Kidney epithelial cell (primary cell): Measurements from ENCODE around the gene RGS17. TPM values are rescaled to one million over a fixed set of nuclear protein-coding genes. Genes with fewer than 3 reads are reported as not detected.
"Not testable (repeated sequence)": the region's sequence is repeated elsewhere in the genome, so short reads cannot be mapped to it uniquely, and the experiment has no call there.

Source experiments
- DNase-seq: peaks from one replicate; pipeline ENCODE4 v3.0.0-alpha.2; 2010; ENCODE audit warnings: low read depth
- H3K27me3 ChIP-seq: 2 replicates; pipeline ENCODE4 v1.6.0; 2011; ENCODE audit warnings: low read length; ENCODE audit not compliant: control insufficient read depth, insufficient read depth
- H3K36me3 ChIP-seq: 2 replicates; pipeline ENCODE4 v1.5.1; 2011; ENCODE audit warnings: low read length; ENCODE audit not compliant: control insufficient read depth, insufficient read depth
- H3K4me3 ChIP-seq: 2 replicates; pipeline ENCODE4 v1.5.1; 2011; ENCODE audit warnings: low read depth, mild to moderate bottlenecking, control low read depth, low read length
- total RNA-seq: library from RNA; depleted of rRNA; stranded (reverse); fragments of >200 nt; gene quantifications from 2 replicates; pipeline ENCODE4 v1.2.3, GENCODE V29; 2015
- TF ChIP-seq, protein P1 (sequence below): IDR thresholded peaks from 2 replicates; pipeline ENCODE4 v1.5.1; 2011; ENCODE audit warnings: mild to moderate bottlenecking, moderate library complexity, low read length, control low read depth, inconsistent platforms; ENCODE audit not compliant: insufficient read depth, poor library complexity, severe bottlenecking

Gene RGS17
- total RNA-seq, 1 donor from 2014 or later: 11.2 TPM

DNA sequence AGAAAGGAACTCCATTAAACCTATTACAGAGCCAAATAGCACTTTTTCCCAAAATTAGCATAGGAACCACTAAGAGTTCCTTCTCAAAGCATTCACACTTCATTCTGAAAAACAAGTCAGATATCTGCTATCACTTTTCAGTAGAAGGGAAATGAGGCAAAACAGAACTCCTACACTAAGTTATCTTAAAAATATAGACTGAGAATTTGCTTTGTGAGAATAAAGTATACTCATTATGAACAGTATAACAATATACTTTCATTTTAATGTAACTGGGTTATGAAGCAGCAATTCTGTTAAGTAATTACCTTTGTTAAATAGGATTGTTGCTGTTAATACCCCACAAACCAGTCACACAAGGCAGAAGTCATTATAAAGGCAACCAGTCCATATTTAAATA, 137.2 kb downstream of the RGS17 start:
- Histone ChIP-seq H3K36me3 (no peaks in the 10 kb centered on the region), H3K27me3 (no peaks in the 10 kb centered on the region), H3K4me3 (no peak overlapping the region)
- no peak for DNase-seq
- TF ChIP-seq, protein P1, sequence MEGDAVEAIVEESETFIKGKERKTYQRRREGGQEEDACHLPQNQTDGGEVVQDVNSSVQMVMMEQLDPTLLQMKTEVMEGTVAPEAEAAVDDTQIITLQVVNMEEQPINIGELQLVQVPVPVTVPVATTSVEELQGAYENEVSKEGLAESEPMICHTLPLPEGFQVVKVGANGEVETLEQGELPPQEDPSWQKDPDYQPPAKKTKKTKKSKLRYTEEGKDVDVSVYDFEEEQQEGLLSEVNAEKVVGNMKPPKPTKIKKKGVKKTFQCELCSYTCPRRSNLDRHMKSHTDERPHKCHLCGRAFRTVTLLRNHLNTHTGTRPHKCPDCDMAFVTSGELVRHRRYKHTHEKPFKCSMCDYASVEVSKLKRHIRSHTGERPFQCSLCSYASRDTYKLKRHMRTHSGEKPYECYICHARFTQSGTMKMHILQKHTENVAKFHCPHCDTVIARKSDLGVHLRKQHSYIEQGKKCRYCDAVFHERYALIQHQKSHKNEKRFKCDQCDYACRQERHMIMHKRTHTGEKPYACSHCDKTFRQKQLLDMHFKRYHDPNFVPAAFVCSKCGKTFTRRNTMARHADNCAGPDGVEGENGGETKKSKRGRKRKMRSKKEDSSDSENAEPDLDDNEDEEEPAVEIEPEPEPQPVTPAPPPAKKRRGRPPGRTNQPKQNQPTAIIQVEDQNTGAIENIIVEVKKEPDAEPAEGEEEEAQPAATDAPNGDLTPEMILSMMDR: no peak

DNA sequence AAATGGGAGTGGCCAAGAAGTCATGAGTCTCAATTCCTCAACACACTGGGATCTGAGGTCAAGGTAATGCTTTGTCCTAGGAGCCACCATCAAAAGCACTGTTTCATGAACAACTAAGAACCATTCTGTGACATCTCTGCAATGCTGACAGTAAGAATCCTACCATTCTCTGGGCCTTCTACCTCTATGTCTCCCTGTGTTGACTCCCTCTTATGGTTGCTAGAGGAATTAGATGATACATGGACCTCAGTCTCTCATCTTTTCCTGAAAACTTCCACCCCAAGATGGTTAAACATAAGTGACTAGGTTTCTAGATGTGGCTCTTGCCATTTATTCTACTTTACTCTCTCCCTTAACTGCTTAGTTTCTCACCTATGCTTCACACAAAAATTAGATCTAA, 137.7 kb downstream of the RGS17 start:
- Histone ChIP-seq H3K27me3 (no peaks in the 10 kb centered on the region), H3K4me3 (no peak overlapping the region), H3K36me3 (no peaks in the 10 kb centered on the region)
- TF ChIP-seq, protein P1: peak; percentile 10
- no peak for DNase-seq

DNA sequence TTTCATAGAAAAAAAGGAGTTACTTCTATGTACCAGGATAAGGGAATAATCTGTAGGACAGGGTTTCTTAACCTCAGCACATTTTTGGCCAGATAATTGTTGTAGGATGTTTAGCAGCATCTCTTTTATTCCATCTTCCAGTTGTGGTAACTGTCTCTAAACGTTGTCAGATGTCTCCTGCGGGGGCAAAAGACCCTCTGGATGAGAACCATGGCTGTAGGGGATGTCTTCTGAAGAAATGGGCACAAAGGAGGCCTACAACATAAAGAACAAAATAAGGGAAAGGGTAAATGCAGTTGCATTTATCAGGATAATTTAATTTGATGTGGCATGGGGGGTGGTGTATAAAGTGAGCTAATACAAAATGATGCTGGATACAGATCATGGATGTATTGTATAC, 144.1 kb downstream of the RGS17 start:
- TF ChIP-seq, protein P1: no peak
- no peaks in the 10 kb centered on the region for H3K36me3 ChIP-seq
- no peaks in the 10 kb centered on the region for H3K27me3 ChIP-seq
- no peak for DNase-seq
- no peak overlapping the region for H3K4me3 ChIP-seq

DNA sequence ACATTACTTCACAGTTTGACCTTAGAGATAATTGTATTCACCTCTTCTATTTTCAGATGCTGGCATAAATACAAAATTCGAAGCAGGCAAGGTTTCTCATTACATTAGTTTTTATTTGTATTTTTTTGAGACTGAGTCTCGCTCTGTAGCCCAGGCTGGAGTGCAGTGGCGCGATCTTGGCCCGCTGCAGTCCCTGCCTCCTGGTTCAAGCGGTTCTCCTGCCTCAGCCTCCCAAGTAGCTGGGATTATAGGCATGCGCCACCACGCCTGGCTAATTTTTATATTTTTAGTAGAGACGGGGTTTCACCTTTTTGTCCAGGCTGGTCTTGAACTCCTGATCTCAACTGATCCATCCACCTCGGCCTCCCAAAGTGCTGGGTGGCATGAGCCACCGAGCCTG, 145.8 kb downstream of the RGS17 start:
- not testable (repeated sequence) for DNase-seq, H3K27me3 ChIP-seq, H3K4me3 ChIP-seq, H3K36me3 ChIP-seq

DNA sequence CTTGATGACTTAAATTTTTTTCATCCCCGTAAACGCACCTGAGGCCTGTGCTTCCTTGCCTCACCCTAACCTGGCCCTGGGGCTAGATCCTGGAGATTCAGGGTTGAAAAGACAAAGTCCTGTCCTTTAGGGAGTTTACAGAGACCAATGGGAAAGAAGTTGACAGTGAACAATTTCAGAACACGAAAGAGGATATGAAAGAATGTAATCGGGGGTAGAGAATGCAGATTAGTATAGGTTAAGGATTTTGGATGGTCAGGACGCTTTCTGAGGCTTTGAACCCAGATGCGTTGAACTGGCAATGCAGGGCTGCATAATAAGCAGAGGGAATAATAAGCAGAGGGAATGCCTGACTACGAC, 146.6 kb downstream of the RGS17 start:
- Histone ChIP-seq H3K4me3 (peak overlapping the region; percentile 79), H3K36me3 (no peaks in the 10 kb centered on the region), H3K27me3 (no peaks in the 10 kb centered on the region)
- DNase-seq: no peak
- TF ChIP-seq, protein P1: no peak

DNA sequence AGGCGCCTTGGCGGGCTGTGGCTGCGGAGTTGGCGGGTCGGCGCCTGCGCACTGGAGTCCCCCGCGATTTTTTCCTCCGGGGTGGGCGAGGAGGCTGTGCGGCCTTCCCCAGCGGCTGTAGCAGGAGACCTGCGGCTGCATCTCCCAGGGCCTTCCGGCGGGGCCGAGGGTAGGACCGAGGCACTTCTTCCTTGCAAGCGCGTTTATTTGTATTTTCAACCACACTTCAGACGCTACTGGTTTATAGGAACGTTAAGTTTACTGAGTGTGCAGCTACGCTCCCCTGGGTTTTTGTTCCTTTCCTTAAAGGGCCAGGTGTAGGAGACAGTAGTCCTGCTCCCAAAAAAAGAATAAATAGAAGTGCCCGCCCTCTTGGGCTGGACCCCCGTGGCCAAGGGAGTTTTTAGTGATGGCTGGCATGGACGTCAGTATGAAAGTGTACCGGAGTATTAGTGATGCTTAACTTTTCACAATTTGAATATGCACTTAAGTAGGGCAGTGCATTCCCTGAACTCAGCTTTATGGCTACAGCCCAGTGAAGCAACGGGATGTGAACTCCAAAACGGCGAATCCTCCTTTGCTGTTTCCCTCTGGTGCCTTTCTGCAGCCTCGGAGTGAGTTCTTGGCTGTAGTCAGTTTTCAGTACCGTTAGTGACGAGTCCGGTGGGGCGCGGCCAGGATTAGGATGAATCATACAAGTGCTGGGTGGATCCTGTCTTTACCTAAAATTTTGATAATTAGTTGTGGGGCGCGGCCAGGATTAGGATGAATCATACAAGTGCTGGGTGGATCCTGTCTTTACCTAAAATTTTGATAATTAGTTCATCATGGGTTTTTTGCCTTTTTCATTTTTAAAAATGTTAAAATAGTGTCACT, 147.2 kb downstream of the RGS17 start:
- TF ChIP-seq, protein P1: no peak
- no peak for DNase-seq
- no peaks in the 10 kb centered on the region for H3K27me3 ChIP-seq

More for the DNA sequence above, 147.2 kb downstream of the RGS17 start:
- Histone ChIP-seq H3K4me3 (peak overlapping the region; percentile 79), H3K36me3 (no peaks in the 10 kb centered on the region)
